Osteocyte (in vitro differentiated cells): ENCODE results near the gene ZMYND10. TPM values are rescaled to one million over a fixed set of nuclear protein-coding genes. Genes with fewer than 3 reads are reported as not detected.

Experiments
- DNase-seq: peaks from one replicate; pipeline ENCODE4 v3.0.0; 2021; ENCODE audit warnings: mixed read lengths; ENCODE audit not compliant: unreplicated experiment; ENCODE audit errors: extremely low spot score
- H3K27ac Mint-ChIP-seq: one replicate; pipeline ENCODE4 v1.8.0; 2021; ENCODE audit warnings: mild to moderate bottlenecking, mixed read lengths; ENCODE audit not compliant: unreplicated experiment
- H3K27me3 Mint-ChIP-seq: one replicate; pipeline ENCODE4 v1.8.0; 2021; ENCODE audit warnings: mixed read lengths; ENCODE audit not compliant: unreplicated experiment
- H3K36me3 Mint-ChIP-seq: one replicate; pipeline ENCODE4 v1.8.0; 2021; ENCODE audit warnings: mixed read lengths; ENCODE audit not compliant: unreplicated experiment
- H3K4me1 Mint-ChIP-seq: one replicate; pipeline ENCODE4 v1.8.0; 2021; ENCODE audit warnings: mixed read lengths; ENCODE audit not compliant: unreplicated experiment
- H3K4me3 Mint-ChIP-seq: one replicate; pipeline ENCODE4 v1.8.0; 2021; ENCODE audit warnings: mild to moderate bottlenecking, moderate library complexity, mixed read lengths; ENCODE audit not compliant: unreplicated experiment
- H3K9me3 Mint-ChIP-seq: one replicate; pipeline ENCODE4 v1.8.0; 2021; ENCODE audit warnings: mixed read lengths; ENCODE audit not compliant: unreplicated experiment
- CTCF ChIP-seq: fragments of 200-600 bp; sonication (generic); IDR thresholded peaks from 2 replicates; pipeline ENCODE4 v1.5.0; 2021; ENCODE audit warnings: antibody characterized with exemption, mild to moderate bottlenecking, moderate library complexity
- total RNA-seq: library from RNA; stranded (reverse); gene quantifications from 2 replicates; pipeline ENCODE4 v1.2.1, GENCODE V29; 2021

The ZMYND10 gene
- total RNA-seq, 1 donor from 2014 or later, result 1.6 TPM

GRCh38 chr3:50294492-50295403 lies 50.8 kb downstream of the ZMYND10 start:
- peaks cover 3% of the 10 kb centered on the region for H3K36me3 Mint-ChIP-seq
- H3K4me3 Mint-ChIP-seq, result no peak overlapping the region
- DNase-seq, result no peak
- H3K9me3 Mint-ChIP-seq, result no peaks in the 10 kb centered on the region
- no peak overlapping the region for H3K27ac Mint-ChIP-seq
- H3K27me3 Mint-ChIP-seq, result no peaks in the 10 kb centered on the region
- H3K4me1 Mint-ChIP-seq, result peaks cover 25% of the 10 kb centered on the region
- no peak for TF ChIP-seq CTCF

GRCh38 chr3:50294089-50294488 lies 51.4 kb downstream of the ZMYND10 start:
- no peaks in the 10 kb centered on the region for H3K27me3 Mint-ChIP-seq
- no peak for TF ChIP-seq CTCF
- no peak overlapping the region for H3K4me3 Mint-ChIP-seq
- H3K9me3 Mint-ChIP-seq, result no peaks in the 10 kb centered on the region
- H3K27ac Mint-ChIP-seq, result no peak overlapping the region
- DNase-seq, result no peak
- H3K4me1 Mint-ChIP-seq, result peaks cover 21% of the 10 kb centered on the region
- H3K36me3 Mint-ChIP-seq, result peaks cover 3% of the 10 kb centered on the region

GRCh38 chr3:50293079-50293801 lies 52.3 kb downstream of the ZMYND10 start:
- Mint-ChIP-seq H3K27ac (peak overlapping the region; percentile 98), H3K4me1 (peaks cover 17% of the 10 kb centered on the region), H3K27me3 (no peaks in the 10 kb centered on the region), H3K36me3 (peaks cover 3% of the 10 kb centered on the region), H3K9me3 (no peaks in the 10 kb centered on the region), H3K4me3 (peak overlapping the region; percentile 73)
- no peak for DNase-seq
- TF ChIP-seq CTCF, result no peak

- no peaks in the 10 kb centered on the region for H3K9me3 Mint-ChIP-seq
- H3K27ac Mint-ChIP-seq, result peak within 1 kb of the TSS; percentile 98
- peaks cover 3% of the 10 kb centered on the region for H3K36me3 Mint-ChIP-seq
- no peaks in the 10 kb centered on the region for H3K27me3 Mint-ChIP-seq
- peaks cover 14% of the 10 kb centered on the region for H3K4me1 Mint-ChIP-seq
- TF ChIP-seq CTCF, result no peak
- peak; percentile 98 for DNase-seq
- H3K4me3 Mint-ChIP-seq, result peak within 1 kb of the TSS; percentile 73
Observed at GRCh38 chr3:50292159-50293078, 53.1 kb downstream of the ZMYND10 start, which contains the start of gene IFRD2. IFRD2 (minus strand) TSS chr3:50292429; CDS start chr3:50292274, 155 bp downstream.

Other genes with a start within 250 kb of the ZMYND10 start
- gene SEMA3F, start 190.4 kb downstream of the ZMYND10 start, total RNA-seq, result 11.8 and 12.9 TPM in 2 replicates
- not detected in 2 replicates for gene GNAT1, start 154.1 kb downstream of the ZMYND10 start, total RNA-seq
- gene SLC38A3, start 140.5 kb downstream of the ZMYND10 start, total RNA-seq, result 3.9 and 4.5 TPM in 2 replicates
- gene GNAI2, start 109.5 kb downstream of the ZMYND10 start, total RNA-seq, result 340 and 357 TPM in 2 replicates
- 5.5 and 8.1 TPM in 2 replicates for gene SEMA3B, start 76.6 kb downstream of the ZMYND10 start, total RNA-seq
- gene LSMEM2, start 66.6 kb downstream of the ZMYND10 start, total RNA-seq, result not detected in 2 replicates
- gene IFRD2, start 53.3 kb downstream of the ZMYND10 start, total RNA-seq, result 43.3 and 54.2 TPM in 2 replicates
- 2.3 and 3.0 TPM in 2 replicates for gene HYAL3, start 46.3 kb downstream of the ZMYND10 start, total RNA-seq
- gene NAA80, start 46.3 kb downstream of the ZMYND10 start, total RNA-seq, result 14.3 and 16.2 TPM in 2 replicates
- gene HYAL1, start 42.2 kb downstream of the ZMYND10 start, total RNA-seq, result 0.60 and 0.83 TPM in 2 replicates
- gene HYAL2, start 23.0 kb downstream of the ZMYND10 start, total RNA-seq, result 34.1 and 37.0 TPM in 2 replicates
- 16.9 and 18.3 TPM in 2 replicates for gene TUSC2, start 17.5 kb downstream of the ZMYND10 start, total RNA-seq
- 12.8 and 13.7 TPM in 2 replicates for gene RASSF1, start 4.9 kb downstream of the ZMYND10 start, total RNA-seq
- gene NPRL2, start 5.0 kb upstream of the ZMYND10 start, total RNA-seq, result 21.0 and 25.9 TPM in 2 replicates
- 17.2 and 18.2 TPM in 2 replicates for gene CYB561D2, start 5.1 kb upstream of the ZMYND10 start, total RNA-seq
- gene TMEM115, start 13.8 kb upstream of the ZMYND10 start, total RNA-seq, result 63.2 and 69.0 TPM in 2 replicates
- gene CACNA2D2, start 157.9 kb upstream of the ZMYND10 start, total RNA-seq, result 0.13 and 0.27 TPM in 2 replicates
- gene C3orf18, start 222.0 kb upstream of the ZMYND10 start, total RNA-seq, result 2.2 and 3.9 TPM in 2 replicates
- gene HEMK1, start 223.8 kb upstream of the ZMYND10 start, total RNA-seq, result 19.9 and 23.1 TPM in 2 replicates